LHCN-M2 (cell line): ENCODE results near the gene ANTXR2. TPM values are rescaled to one million over a fixed set of nuclear protein-coding genes. Genes with fewer than 3 reads are reported as not detected.
"Not testable (repeated sequence)": the region's sequence is repeated elsewhere in the genome, so short reads cannot be mapped to it uniquely, and the experiment has no call there.

Experiments used
- DNase-seq: peaks from one replicate; pipeline ENCODE4 v3.0.0-alpha.2; 2012; ENCODE audit warnings: low read depth
- polyA plus RNA-seq: library from polyadenylated mRNA; unstranded; fragments of >200 nt; gene quantifications from one replicate; pipeline ENCODE4 v1.2.1, GENCODE V29; 2012; ENCODE audit warnings: missing spikeins
- total RNA-seq: library from RNA; depleted of rRNA; stranded (reverse); fragments of >200 nt; gene quantifications from 2 replicates; pipeline ENCODE4 v1.2.3, GENCODE V29; 2014; rRNA removed

ANTXR2 gene
- 204 and 216 TPM in 2 replicates for total RNA-seq
- polyA plus RNA-seq: 71.8 TPM

DNA sequence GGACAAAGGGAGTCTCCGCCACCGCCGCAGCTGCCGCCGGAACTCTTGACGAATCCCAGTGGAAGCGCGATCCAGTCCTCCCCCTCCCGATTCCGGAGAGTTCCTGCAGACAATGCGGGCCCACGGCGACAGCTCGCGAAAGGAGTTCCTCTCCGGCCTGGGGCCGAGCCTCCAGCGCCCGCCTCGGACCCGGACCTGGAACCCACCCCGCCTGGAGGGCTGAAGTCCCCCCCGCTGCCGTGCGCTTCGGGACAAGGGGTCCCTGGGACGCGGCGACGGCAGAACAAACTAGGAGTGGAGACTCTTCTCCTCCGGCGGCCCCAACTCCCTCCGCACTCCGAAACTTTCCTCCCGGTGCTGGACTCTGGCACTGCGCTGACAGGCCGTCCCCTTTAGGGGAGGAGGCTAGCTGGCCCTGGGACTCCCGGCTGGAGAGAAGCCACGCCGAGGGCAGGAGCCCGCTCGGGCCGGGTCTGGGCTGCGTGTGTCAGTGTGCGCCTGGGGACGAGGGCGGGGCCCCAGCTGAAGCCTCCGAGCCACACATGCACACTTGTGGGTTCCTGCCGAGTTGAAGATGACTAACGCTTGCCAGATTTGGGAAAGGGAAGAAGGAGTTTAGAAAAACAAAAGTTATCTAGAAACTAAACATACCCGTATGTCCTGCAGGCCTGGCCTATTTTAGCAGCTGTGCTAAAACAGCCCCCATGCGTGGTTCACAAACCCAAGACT lies at the start of gene ANTXR2:
TSS of gene ANTXR2 (minus strand) at position 486 of the 729 bp plus-strand sequence. CDS start 669 bp downstream, outside the sequence.
- peak; percentile 99 for DNase-seq

DNA sequence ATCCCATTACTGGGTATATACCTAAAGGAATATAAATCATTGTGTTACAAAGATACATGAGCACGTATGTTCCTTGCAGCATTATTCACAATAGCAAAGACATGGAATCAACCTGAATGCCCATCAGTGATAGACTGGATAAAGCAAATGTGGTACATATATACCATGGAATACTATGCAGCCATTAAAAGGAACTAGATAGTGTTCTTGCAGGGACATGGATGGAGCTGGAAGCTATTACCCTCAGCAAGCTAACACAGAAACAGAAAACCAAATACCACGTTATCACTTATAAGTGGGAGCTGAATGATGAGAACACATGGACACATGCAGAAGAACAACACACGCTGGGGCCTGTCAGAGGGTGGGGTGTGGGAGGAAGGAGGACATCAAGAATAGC lies 48.8 kb upstream of the ANTXR2 start:
- DNase-seq: not testable (repeated sequence)

DNA sequence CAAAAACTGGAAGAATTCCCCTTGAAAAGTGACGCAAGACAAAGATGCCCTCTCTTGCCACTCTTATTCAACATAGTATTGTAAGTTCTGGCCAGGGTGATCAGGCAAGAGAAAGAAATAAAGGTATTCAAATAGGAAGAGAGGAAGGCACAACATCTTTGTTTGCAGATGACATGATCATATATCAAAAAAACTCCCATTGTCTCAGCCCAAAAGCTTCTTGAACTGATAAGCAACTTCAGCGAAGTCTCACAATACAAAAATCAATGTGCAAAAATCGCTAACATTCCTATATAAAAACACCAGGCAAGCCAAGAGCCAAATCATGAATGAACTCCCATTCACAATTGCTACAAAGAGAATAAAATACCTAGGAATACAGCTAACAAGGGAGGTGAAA lies 46.6 kb upstream of the ANTXR2 start:
- not testable (repeated sequence) for DNase-seq

DNA sequence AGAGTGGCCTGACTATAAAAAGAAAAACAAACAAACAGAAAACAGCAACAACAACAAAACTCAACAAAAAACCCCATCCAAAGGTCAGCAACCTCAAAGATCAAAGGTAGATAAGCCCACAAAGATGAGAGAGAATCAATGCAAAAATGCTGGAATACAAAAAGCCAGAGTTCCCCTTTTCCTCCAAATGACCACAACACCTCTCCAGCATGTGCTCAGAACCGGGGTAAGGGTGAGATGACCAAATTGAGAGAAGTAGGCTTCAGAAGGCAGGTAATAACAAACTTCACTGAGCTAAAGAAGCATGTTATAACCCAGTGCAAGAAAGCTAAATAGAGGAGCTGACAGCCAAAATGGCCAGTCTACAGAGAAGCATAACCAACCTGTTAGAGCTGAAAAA lies 43.5 kb upstream of the ANTXR2 start:
- DNase-seq: no peak

DNA sequence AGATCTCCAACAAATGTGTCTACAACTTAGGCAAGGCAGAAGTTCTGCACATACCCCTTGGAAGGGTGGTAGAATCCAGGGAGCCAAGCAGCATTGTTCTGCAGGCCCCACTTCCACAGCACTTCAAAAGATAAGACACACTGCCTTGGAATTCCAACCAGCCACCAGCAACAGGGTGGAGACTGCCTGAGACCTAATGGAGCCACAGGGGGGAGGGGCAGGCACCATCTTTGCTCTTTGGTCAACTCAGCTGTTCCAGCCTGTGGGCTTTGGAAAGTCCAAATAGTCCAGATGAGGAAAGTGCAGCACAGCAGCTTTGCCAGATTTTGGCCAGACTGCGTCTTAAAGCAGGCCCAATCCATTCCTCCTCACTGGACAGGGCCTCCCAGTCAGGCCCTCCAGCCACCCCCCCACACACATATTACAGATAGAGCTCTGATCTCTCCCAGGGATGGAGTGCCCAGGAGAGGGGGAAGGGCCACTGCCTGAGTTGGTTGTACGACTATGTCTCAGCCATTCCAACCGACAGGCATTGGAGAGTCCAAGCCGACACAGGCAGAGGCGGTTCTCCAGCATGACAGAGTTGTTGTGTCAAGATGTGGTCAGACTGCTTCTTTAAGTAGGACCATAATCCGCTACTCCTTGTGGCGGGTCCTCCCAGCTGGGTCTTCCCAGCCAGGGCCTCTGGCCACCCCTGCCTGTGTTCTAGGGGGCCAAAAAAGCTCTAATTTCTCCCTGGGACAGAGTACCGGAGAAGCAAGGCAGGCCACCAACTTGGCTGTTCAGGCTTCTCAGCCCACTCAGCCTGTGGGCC lies 42.5 kb upstream of the ANTXR2 start:
- DNase-seq: peak; percentile 82

DNA sequence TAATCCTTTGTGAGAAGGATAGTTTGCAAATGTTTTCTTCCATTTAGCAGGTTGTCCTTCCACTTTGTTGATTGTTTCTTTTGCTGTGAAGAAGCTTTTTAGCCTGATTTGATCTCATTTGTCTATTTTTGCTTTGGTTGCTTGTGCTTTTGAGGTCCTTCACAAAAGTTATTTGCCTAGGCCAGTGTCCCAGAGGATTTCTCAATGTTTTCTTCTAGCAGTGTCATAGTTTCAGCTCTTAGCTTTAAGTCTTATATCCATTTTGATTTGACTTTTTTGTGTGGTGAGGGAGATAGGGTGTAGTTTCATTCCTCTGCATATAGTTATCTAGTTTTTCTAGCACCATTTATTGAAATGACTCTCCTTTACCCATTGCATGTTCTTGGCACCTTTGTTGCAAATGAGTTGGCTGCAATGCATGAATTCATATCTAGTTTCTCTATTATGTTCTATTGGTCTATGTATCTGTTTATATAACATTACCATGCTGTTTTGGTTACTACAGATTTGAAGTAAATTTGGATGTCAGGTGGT lies 41.8 kb upstream of the ANTXR2 start:
- DNase-seq: no peak

DNA sequence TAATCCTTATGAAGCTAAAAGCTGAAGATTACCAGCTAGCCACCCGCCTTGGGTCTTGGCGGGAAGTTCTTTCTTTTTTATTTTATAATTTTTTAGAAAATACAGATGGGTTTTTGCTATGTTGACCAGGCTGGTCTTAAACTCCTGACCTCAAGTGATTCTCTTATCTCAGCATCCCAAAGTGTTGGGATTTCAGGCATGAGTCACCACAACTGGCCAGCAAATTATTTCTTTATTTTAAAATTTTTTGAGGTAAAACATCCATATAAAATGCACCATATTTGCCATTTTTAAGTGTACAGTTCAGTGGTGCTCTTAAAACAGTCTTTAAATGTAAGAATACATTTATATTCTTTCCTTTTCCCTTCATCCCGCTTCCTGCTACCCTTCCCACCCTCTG lies 40.6 kb upstream of the ANTXR2 start:
- DNase-seq: no peak

DNA sequence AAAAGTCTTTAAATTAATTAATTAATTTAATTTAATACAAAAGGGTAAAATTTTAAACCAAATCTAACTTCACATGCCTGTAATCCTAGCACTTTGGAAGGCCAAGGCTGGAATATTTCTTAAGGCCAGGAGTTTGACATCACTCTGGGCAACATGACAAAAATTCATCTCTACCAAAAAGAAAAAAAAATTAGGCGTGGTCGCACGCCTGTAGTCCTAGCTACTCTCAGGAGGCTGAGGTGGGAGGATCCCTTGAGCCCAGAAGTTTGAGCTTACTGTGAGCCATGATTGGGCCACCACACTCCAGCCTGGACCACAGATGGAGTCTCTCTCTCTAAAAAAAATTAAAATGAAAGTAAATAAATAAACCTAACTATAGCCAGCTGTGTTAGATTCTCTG lies 39.2 kb upstream of the ANTXR2 start:
- DNase-seq: peak; percentile 43

DNA sequence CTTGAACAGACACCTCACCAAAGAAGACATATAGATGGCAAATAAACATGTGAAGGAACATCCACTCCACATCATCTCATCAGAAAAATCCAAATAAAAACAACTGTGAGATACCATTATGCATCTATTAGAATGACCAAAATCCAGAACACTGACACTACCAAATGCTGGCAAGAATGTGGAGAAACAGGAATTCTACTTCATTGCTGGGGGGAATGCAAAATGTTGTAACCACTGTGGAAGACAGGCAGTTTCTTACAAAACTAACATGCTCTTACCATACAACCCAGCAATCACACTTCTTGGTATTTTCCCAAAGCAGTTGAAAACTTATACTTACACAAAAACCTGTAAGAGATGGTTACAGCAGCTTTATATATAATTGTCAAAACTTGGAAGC lies 38.2 kb upstream of the ANTXR2 start:
- DNase-seq: no peak

DNA sequence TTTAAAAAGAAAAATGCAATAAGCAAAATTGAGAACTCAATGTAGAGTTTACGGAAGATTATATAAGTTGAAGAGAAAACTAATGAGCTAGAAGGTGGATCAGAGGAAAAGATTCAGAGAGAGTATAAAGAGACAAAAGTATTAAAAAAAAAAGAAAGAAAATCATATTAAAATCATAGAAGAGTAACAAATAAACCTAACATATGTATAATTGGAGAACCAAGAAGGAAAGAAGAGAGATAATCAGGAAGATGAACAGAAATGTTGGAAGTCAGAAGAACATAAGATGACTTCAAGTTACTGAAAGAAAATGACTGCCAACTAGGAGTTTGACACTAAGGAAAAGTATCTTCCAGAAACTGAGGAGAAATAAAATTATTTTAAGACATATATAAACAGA lies 34.3 kb upstream of the ANTXR2 start:
- DNase-seq: no peak

DNA sequence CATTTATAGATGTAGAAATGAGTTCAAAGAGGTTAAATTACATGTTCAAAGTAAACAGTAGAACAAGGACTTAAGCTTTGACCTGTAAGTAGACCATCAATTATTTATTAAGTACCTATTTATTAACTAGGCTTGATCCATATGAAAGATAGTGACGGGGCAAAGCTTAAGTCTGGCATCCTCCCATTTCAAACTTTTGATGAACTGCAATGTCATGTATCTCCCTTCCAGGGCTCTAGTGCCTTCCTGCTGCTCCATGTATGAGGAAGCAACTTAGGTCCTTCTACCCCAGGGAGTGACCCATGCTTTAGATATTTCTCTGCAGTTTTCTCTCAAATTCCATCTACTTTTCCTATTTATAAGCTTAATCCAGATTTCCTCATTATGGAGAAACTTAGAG lies 31.9 kb upstream of the ANTXR2 start:
- DNase-seq: no peak

DNA sequence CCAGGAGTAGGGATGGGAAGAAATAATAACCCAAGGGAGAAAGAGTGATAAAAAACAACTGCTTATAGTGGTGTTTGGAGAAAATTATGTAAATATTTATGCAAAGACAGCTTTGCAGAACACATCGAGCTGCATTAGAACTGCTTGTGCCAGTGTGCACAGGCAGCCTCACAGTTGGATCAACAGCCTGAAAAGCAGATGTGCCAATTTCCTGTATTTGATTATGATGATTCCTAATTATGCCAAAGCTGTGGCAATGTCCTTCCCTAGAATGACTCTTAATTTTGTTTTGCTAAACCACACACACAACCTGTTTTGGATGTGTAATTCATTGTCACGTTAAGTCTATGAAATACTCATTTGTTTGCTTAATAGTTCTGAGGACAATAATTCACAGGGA lies 30.6 kb upstream of the ANTXR2 start:
- no peak for DNase-seq

DNA sequence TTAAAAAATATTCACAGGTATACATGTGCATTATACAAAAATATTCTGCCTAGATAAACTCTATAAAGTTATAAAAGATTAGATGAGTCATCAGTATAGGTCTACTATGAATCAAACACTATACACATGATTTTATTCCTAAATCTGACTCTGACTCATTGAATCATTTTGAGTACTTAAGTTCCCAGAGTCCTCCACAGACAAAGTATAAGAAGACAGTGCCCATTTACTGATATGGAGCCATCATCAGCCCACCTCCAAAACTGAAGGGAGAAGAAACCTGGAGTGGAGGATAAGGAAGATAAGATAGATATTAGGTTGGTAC lies 28.7 kb upstream of the ANTXR2 start:
- peak; percentile 69 for DNase-seq

DNA sequence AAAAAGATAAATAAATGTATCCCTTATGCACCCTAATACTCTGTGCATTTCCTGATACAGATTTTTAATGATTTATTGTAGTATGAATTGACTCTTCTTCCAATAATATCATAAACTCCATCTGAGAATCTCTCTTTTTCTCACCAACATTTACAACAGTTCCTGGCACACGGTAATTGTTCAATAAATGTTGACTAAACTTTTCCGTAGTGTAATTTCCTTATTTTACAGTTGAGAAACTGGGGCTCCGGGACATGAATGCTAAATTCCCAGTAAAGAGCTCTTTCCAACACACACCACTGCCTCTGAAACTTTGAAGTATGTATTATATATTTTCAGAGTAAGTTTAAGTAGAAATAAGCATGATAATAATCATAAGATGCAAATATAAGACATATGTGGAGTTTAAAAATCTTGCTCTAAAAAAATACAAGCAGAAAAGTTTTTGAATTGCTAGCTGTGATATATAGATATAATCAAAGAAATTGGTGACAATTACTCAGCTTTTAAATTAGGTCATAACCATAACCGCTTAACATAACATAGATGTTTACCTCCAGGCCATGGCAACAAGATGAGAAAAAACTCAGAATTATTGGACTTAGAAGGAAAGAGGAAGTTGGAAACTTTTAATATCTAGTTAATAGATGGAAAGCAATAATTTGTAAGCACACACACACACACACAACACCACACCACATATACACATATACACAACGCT lies 28.2 kb upstream of the ANTXR2 start:
- no peak for DNase-seq

DNA sequence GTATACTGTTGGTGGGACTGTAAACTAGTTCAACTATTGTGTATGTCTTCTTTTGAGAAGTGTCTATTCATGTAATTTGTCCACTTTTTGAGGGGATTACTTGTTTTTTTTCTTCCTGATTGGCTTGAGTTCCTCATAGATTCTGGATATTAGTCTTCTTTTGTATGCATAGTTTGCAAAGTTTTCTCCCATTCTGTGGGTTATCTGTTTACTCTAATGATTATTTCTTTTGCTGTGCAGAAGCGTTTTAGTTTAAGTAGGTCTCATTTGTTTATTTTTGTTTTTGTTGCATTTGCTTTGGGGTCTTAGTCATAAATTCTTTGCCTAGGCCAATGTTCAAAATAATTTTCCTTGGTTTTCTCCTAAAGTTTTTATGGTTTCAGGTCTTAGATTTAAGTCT lies 26.6 kb upstream of the ANTXR2 start:
- no peak for DNase-seq

DNA sequence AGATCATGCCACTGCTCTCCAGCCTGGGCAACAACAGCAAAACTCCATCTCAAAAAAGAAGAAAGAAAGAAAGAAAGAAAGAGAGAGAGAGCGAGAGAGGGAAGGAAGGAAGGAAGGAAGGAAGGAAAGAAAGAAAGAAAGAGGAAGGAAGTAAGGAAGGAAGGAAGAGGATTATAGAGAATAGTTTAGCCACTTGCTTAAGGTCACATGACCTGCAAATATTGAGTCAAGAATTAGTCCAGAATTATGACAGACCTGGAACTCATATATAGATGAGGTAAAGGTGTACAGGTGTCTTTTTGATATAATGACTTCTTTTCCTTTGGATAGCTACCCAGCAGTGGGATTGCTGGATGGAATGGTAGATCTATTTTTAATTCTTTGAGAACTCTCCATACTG lies 25.6 kb upstream of the ANTXR2 start:
- DNase-seq: no peak

DNA sequence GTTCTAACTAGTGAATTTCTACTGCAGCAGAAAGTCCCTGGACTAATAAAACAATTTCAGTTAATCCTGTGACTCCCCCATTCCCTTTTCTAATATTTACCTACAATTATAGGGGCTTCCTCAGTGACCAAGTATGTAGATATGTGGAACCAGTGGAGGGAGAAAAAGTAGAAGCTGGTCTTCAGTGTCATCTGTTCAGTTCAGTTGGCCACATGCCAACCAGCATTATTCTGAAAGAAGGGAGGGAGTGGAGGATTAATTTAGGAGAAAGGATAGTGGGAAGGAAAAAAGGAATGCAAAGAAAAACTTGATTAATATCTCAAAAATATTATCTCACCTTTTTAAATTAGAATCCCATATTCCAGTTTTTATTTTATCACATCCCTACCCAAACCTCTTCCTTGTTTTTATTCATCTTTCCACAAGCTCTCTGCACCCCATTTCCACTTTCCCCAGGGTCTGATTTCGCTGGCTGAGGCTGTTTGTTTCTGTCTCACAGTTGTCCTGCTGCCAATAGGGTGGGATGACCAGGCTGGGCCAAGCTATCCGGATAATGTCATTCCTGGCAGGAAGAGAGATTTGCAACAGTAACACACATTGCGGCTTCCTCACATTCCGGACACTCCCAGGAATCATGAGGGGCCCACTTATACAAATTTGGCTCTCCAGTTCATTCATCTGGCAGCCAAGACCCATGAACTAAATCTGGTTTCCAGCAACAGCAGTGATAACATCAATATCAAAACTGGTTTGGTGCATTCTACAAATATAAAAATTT lies 24.6 kb upstream of the ANTXR2 start:
- peak; percentile 94 for DNase-seq

DNA sequence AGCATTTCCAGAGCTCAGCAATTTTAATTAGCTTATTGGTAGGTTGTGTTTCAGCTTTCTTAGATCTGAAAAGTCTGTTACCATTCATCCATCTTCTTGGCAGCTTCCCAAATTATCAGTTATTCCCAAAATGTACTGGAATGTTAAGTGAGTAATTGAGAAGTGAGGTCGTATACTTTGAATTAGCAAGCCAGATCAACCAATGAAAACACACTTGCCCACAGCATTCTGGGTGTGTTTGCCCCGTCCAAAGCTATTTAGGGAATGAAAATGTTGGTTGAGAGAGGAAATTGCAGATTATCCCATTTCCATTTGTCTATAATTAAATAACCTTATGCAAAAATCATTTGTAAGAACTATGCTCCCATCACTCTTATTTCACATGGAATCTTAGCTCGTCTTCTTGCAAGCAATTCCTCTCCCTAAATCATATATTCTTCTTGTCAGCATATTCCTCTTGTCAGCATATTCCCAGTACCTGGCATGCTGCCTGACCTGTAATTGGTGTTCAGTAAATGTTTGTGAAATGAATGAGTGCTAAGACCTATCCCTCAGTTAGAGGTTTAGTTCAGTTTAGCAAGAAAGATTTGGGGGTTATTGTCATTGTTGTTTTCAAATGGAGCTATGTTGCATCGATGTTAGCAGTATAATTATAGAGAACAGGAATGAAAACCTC lies 23.3 kb upstream of the ANTXR2 start:
- DNase-seq: no peak

DNA sequence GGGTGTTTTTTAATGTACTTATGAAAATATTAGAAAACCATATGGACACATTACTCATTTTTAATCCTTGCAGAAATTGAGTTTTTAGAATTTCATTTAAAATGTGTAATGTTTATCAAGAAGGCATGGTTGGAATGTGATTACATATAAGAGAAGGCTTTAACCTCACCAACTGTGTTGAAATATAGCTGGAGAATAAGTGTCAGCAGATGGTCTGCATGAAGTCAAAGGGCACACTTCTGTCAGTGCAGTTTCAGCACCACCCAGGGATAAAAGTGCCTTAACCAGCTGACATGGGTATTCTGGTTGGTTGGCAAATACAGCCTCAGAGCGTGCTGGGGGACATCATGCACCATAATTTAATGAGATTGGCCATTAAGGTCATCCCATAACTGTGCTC lies 21.2 kb upstream of the ANTXR2 start:
- peak; percentile 62 for DNase-seq

DNA sequence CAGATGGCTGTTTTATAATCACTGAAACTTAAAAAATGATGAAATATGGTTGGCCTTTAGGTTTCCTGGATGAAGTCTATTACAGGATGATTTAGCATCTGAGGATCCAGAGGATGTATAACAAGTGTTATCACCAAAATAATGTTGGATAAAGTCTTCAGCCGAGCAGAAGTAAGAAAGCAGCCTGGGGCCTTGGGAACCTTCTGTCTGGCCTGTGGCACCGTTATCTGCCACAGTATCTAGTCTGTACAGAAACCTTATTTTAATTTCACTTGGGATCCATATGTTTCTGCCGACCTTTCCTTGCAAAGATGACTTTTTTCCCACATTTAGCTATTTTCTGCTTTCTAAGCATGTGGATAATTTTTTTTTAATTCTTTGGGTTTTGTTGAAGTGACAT lies 20.5 kb upstream of the ANTXR2 start:
- no peak for DNase-seq

DNA sequence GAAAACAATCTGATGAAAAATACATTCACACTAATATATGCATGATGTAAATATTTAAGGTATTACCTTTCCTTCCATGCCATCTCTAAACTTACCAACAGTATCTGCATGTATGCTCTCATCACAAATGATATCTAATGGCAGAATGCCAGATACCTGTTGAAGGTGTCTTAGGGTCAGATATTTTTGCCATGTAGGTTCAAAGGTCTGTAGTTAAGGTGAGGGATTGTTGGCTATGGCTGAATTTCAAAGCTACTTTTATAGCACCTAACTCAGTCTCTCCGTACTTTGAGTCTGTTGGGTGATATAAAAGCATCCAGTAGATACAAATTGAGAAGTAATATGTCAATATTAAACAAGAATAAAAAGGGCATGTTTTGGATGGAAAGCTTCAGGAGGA lies 19.8 kb upstream of the ANTXR2 start:
- DNase-seq: no peak
